GM23338 (cell line): ENCODE results near the gene IFNA5. TPM values are rescaled to one million over a fixed set of nuclear protein-coding genes. Genes with fewer than 3 reads are reported as not detected.

Experiments
- ATAC-seq: fragments of 200-7000 bp; cut with Tn5 transposase; 3 replicates; pipeline ENCODE4 v1.9.1; 2020
- DNase-seq: peaks from one replicate; pipeline ENCODE4 v3.0.0-alpha.2; 2015; ENCODE audit warnings: low spot score
- H2AFZ ChIP-seq: fragments of 200-600 bp; sonication (generic); 2 replicates; pipeline ENCODE4 v1.8.0; 2016; ENCODE audit warnings: antibody characterized with exemption, mild to moderate bottlenecking, moderate library complexity
- H3F3A ChIP-seq: fragments of 200-600 bp; sonication (generic); replicated peaks from 2 replicates; pipeline ENCODE4 v1.8.0; 2017; ENCODE audit warnings: antibody characterized with exemption, mixed run types, low read depth
- H3K27ac ChIP-seq: fragments of 200-600 bp; sonication (generic); 2 replicates; pipeline ENCODE4 v1.6.1; 2016; ENCODE audit warnings: low read depth
- H3K27me3 ChIP-seq: fragments of 200-600 bp; sonication (generic); 2 replicates; pipeline ENCODE4 v1.8.0; 2016; ENCODE audit warnings: mild to moderate bottlenecking, mixed run types, moderate library complexity; ENCODE audit not compliant: insufficient read depth
- H3K36me3 ChIP-seq: fragments of 200-600 bp; sonication (generic); 2 replicates; pipeline ENCODE4 v1.8.0; 2016; ENCODE audit warnings: mild to moderate bottlenecking; ENCODE audit not compliant: insufficient read depth
- H3K4me1 ChIP-seq: fragments of 200-600 bp; sonication (generic); 2 replicates; pipeline ENCODE4 v1.8.0; 2016; ENCODE audit warnings: mild to moderate bottlenecking, moderate library complexity; ENCODE audit not compliant: insufficient read depth
- H3K4me2 ChIP-seq: fragments of 200-600 bp; sonication (generic); 2 replicates; pipeline ENCODE4 v1.7.1; 2017; ENCODE audit warnings: mixed run types
- H3K4me3 ChIP-seq: fragments of 200-600 bp; sonication (generic); 2 replicates; pipeline ENCODE4 v1.6.1; 2016; ENCODE audit warnings: mixed run types
- H3K79me2 ChIP-seq: fragments of 200-600 bp; sonication (generic); replicated peaks from 2 replicates; pipeline ENCODE4 v1.8.0; 2017; ENCODE audit warnings: mild to moderate bottlenecking; ENCODE audit not compliant: insufficient read depth
- H3K9me2 ChIP-seq: fragments of 200-600 bp; sonication (generic); 2 replicates; pipeline ENCODE4 v1.8.0; 2017; ENCODE audit not compliant: insufficient read depth
- H4K20me1 ChIP-seq: fragments of 200-600 bp; sonication (generic); replicated peaks from 2 replicates; pipeline ENCODE4 v1.8.0; 2017; ENCODE audit warnings: mild to moderate bottlenecking; ENCODE audit not compliant: insufficient read depth
- H3K27ac Mint-ChIP-seq: 2 replicates; pipeline ENCODE4 v1.8.0; 2020; ENCODE audit warnings: inconsistent platforms, mild to moderate bottlenecking, moderate library complexity, mixed read lengths
- H3K27me3 Mint-ChIP-seq: 3 replicates; pipeline ENCODE4 v1.8.0; 2022; ENCODE audit warnings: low read depth, mild to moderate bottlenecking, moderate library complexity, mixed read lengths, inconsistent platforms; ENCODE audit not compliant: insufficient read depth, poor library complexity
- H3K36me3 Mint-ChIP-seq: 3 replicates; pipeline ENCODE4 v1.8.0; 2021; ENCODE audit warnings: low read depth, mild to moderate bottlenecking, inconsistent platforms, moderate library complexity, mixed read lengths
- H3K4me1 Mint-ChIP-seq: 3 replicates; pipeline ENCODE4 v1.8.0; 2020; ENCODE audit warnings: mild to moderate bottlenecking, inconsistent platforms, mixed read lengths
- H3K4me3 Mint-ChIP-seq: 3 replicates; pipeline ENCODE4 v1.8.0; 2021; ENCODE audit warnings: moderate library complexity, mild to moderate bottlenecking, inconsistent platforms, mixed read lengths
- H3K9me3 Mint-ChIP-seq: 3 replicates; pipeline ENCODE4 v1.8.0; 2020; ENCODE audit warnings: moderate library complexity, mild to moderate bottlenecking, inconsistent platforms, mixed read lengths
- CREB1 ChIP-seq: fragments of 250-450 bp; sonication (Bioruptor Pico); IDR thresholded peaks from 2 replicates; pipeline ENCODE4 v1.5.0; 2020; ENCODE audit warnings: low read depth, mild to moderate bottlenecking, moderate library complexity
- EZH2 ChIP-seq: fragments of 200-600 bp; sonication (generic); IDR thresholded peaks from one replicate; pipeline ENCODE4 v1.8.0; 2017; ENCODE audit warnings: antibody characterized with exemption, mild to moderate bottlenecking, low read depth; ENCODE audit not compliant: unreplicated experiment
- EZH2phosphoT487 ChIP-seq: fragments of 200-600 bp; sonication (generic); IDR thresholded peaks from one replicate; pipeline ENCODE4 v1.8.1; 2018; ENCODE audit warnings: antibody characterized with exemption; ENCODE audit not compliant: unreplicated experiment
- JUNB ChIP-seq: IDR thresholded peaks from one replicate; pipeline ENCODE4 v1.6.1; 2016; ENCODE audit warnings: antibody characterized with exemption; ENCODE audit not compliant: unreplicated experiment
- NANOG ChIP-seq: IDR thresholded peaks from 2 replicates; pipeline ENCODE4 v1.6.1; 2016; ENCODE audit warnings: antibody characterized with exemption, borderline replicate concordance
- POLR2AphosphoS5 ChIP-seq: IDR thresholded peaks from 2 replicates; pipeline ENCODE4 v1.6.1; 2016; ENCODE audit warnings: antibody characterized with exemption, low read depth
- STAT1 ChIP-seq: IDR thresholded peaks from one replicate; pipeline ENCODE4 v1.6.1; 2016; ENCODE audit warnings: antibody characterized with exemption; ENCODE audit not compliant: unreplicated experiment
- ZNF114 ChIP-seq: fragments of 250-450 bp; sonication (Bioruptor Pico); IDR thresholded peaks from 2 replicates; pipeline ENCODE4 v1.5.0; 2020; ENCODE audit warnings: mild to moderate bottlenecking, moderate library complexity
- ZNF331 ChIP-seq: fragments of 250-450 bp; sonication (Bioruptor Pico); IDR thresholded peaks from 2 replicates; pipeline ENCODE4 v1.5.0; 2020; ENCODE audit warnings: low read depth, mild to moderate bottlenecking, moderate library complexity
- long read RNA-seq: library from polyadenylated mRNA; unstranded; transcript quantifications from one replicate; pipeline ENCODE4 v2.0.0, GENCODE V29; 2020; ENCODE audit not compliant: unreplicated experiment
- polyA plus RNA-seq: library from polyadenylated mRNA; unstranded; fragments of >200 nt; fragmentation: Nextera tagmentation; extraction: Ambion mirVana; gene quantifications from 2 replicates; pipeline ENCODE4 v1.2.1, GENCODE V29; 2016
- total RNA-seq: library from RNA; depleted of rRNA; stranded (reverse); fragments of >200 nt; shearing (Covaris generic); gene quantifications from 2 replicates; pipeline ENCODE4 v1.2.3, GENCODE V29; 2014; rRNA removed
- TF ChIP-seq, protein P1 (sequence below): IDR thresholded peaks from one replicate; pipeline ENCODE4 v1.6.1; 2018; ENCODE audit warnings: antibody characterized with exemption; ENCODE audit not compliant: unreplicated experiment
- TF ChIP-seq, protein P2 (sequence below), 2 experiments: fragments of 200-600 bp in 1 of 2; sonication (generic) in 1 of 2; conservative IDR thresholded peaks; 2 replicates each; pipeline versions ENCODE4 v1.5.1 to v1.6.1; 2016 to 2017; ENCODE audit warnings: antibody characterized with exemption in 2 of 2, low read depth in 2 of 2, mild to moderate bottlenecking in 2 of 2, moderate library complexity in 1 of 2
- TF ChIP-seq, protein P3 (sequence below): fragments of 250-450 bp; sonication (Bioruptor Pico); IDR thresholded peaks from 2 replicates; pipeline ENCODE4 v1.5.0; 2020; ENCODE audit warnings: mild to moderate bottlenecking, moderate library complexity
- TF ChIP-seq, protein P4 (sequence below): IDR thresholded peaks from 2 replicates; pipeline ENCODE4 v1.6.1; 2016; ENCODE audit warnings: antibody characterized with exemption

The IFNA5 gene
- total RNA-seq, result not detected in 2 replicates
- polyA plus RNA-seq, result not detected in 2 replicates
- long read RNA-seq, result 0 reads

DNA sequence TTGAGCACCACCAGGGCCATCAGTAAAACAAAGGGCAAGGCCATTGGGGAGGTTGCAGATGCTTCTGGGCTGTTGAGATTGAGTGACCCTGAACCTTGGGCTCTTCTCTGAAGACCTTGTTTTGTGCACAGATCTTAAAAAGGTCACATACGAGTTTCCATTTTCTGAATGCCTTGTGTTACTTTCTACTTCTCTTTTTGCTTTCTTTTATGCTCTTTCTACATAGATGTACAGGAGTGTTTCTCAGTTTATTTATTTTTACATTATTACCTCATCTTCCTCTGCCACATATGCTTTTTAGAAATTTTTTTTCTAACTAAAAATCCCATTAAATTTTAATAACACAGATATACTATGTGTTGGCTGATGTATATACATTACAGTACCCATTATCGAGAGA, at the start of gene IFNA5:
IFNA5 (minus strand) TSS at position 101 of the 400 bp plus-strand sequence; CDS start at position 44, 57 bp downstream.
- H3K4me2 ChIP-seq, result no peak within 1 kb of the TSS
- no peak for DNase-seq
- no peak within 1 kb of the TSS for H3K27ac ChIP-seq
- no peak within 1 kb of the TSS for H3K27ac Mint-ChIP-seq
- H2AFZ ChIP-seq, result no peak within 1 kb of the TSS
- H3K27me3 ChIP-seq, result no peaks in the 10 kb centered on the region
- no peak for ATAC-seq
- H3F3A ChIP-seq, result no peaks in the 10 kb centered on the region
- no peaks in the 10 kb centered on the region for H3K9me3 Mint-ChIP-seq
- H3K27me3 Mint-ChIP-seq, result no peaks in the 10 kb centered on the region
- H4K20me1 ChIP-seq, result no peaks in the 10 kb centered on the region
- no peaks in the 10 kb centered on the region for H3K36me3 ChIP-seq
- TF ChIP-seq STAT1 (no peak), ZNF331 (CRISPR knock-in tag) (no peak), EZH2 (no peak), CREB1 (CRISPR knock-in tag) (no peak), JUNB (no peak), ZNF114 (CRISPR knock-in tag) (no peak), POLR2AphosphoS5 (no peak), NANOG (no peak), EZH2phosphoT487 (no peak)
- TF ChIP-seq, protein P1, sequence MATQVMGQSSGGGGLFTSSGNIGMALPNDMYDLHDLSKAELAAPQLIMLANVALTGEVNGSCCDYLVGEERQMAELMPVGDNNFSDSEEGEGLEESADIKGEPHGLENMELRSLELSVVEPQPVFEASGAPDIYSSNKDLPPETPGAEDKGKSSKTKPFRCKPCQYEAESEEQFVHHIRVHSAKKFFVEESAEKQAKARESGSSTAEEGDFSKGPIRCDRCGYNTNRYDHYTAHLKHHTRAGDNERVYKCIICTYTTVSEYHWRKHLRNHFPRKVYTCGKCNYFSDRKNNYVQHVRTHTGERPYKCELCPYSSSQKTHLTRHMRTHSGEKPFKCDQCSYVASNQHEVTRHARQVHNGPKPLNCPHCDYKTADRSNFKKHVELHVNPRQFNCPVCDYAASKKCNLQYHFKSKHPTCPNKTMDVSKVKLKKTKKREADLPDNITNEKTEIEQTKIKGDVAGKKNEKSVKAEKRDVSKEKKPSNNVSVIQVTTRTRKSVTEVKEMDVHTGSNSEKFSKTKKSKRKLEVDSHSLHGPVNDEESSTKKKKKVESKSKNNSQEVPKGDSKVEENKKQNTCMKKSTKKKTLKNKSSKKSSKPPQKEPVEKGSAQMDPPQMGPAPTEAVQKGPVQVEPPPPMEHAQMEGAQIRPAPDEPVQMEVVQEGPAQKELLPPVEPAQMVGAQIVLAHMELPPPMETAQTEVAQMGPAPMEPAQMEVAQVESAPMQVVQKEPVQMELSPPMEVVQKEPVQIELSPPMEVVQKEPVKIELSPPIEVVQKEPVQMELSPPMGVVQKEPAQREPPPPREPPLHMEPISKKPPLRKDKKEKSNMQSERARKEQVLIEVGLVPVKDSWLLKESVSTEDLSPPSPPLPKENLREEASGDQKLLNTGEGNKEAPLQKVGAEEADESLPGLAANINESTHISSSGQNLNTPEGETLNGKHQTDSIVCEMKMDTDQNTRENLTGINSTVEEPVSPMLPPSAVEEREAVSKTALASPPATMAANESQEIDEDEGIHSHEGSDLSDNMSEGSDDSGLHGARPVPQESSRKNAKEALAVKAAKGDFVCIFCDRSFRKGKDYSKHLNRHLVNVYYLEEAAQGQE, result no peak
- TF ChIP-seq, protein P2, sequence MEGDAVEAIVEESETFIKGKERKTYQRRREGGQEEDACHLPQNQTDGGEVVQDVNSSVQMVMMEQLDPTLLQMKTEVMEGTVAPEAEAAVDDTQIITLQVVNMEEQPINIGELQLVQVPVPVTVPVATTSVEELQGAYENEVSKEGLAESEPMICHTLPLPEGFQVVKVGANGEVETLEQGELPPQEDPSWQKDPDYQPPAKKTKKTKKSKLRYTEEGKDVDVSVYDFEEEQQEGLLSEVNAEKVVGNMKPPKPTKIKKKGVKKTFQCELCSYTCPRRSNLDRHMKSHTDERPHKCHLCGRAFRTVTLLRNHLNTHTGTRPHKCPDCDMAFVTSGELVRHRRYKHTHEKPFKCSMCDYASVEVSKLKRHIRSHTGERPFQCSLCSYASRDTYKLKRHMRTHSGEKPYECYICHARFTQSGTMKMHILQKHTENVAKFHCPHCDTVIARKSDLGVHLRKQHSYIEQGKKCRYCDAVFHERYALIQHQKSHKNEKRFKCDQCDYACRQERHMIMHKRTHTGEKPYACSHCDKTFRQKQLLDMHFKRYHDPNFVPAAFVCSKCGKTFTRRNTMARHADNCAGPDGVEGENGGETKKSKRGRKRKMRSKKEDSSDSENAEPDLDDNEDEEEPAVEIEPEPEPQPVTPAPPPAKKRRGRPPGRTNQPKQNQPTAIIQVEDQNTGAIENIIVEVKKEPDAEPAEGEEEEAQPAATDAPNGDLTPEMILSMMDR (conservative IDR thresholded peaks at IDR 0.05; ENCODE audit: low read depth in 2 of 2), result no peak
- TF ChIP-seq, protein P3, sequence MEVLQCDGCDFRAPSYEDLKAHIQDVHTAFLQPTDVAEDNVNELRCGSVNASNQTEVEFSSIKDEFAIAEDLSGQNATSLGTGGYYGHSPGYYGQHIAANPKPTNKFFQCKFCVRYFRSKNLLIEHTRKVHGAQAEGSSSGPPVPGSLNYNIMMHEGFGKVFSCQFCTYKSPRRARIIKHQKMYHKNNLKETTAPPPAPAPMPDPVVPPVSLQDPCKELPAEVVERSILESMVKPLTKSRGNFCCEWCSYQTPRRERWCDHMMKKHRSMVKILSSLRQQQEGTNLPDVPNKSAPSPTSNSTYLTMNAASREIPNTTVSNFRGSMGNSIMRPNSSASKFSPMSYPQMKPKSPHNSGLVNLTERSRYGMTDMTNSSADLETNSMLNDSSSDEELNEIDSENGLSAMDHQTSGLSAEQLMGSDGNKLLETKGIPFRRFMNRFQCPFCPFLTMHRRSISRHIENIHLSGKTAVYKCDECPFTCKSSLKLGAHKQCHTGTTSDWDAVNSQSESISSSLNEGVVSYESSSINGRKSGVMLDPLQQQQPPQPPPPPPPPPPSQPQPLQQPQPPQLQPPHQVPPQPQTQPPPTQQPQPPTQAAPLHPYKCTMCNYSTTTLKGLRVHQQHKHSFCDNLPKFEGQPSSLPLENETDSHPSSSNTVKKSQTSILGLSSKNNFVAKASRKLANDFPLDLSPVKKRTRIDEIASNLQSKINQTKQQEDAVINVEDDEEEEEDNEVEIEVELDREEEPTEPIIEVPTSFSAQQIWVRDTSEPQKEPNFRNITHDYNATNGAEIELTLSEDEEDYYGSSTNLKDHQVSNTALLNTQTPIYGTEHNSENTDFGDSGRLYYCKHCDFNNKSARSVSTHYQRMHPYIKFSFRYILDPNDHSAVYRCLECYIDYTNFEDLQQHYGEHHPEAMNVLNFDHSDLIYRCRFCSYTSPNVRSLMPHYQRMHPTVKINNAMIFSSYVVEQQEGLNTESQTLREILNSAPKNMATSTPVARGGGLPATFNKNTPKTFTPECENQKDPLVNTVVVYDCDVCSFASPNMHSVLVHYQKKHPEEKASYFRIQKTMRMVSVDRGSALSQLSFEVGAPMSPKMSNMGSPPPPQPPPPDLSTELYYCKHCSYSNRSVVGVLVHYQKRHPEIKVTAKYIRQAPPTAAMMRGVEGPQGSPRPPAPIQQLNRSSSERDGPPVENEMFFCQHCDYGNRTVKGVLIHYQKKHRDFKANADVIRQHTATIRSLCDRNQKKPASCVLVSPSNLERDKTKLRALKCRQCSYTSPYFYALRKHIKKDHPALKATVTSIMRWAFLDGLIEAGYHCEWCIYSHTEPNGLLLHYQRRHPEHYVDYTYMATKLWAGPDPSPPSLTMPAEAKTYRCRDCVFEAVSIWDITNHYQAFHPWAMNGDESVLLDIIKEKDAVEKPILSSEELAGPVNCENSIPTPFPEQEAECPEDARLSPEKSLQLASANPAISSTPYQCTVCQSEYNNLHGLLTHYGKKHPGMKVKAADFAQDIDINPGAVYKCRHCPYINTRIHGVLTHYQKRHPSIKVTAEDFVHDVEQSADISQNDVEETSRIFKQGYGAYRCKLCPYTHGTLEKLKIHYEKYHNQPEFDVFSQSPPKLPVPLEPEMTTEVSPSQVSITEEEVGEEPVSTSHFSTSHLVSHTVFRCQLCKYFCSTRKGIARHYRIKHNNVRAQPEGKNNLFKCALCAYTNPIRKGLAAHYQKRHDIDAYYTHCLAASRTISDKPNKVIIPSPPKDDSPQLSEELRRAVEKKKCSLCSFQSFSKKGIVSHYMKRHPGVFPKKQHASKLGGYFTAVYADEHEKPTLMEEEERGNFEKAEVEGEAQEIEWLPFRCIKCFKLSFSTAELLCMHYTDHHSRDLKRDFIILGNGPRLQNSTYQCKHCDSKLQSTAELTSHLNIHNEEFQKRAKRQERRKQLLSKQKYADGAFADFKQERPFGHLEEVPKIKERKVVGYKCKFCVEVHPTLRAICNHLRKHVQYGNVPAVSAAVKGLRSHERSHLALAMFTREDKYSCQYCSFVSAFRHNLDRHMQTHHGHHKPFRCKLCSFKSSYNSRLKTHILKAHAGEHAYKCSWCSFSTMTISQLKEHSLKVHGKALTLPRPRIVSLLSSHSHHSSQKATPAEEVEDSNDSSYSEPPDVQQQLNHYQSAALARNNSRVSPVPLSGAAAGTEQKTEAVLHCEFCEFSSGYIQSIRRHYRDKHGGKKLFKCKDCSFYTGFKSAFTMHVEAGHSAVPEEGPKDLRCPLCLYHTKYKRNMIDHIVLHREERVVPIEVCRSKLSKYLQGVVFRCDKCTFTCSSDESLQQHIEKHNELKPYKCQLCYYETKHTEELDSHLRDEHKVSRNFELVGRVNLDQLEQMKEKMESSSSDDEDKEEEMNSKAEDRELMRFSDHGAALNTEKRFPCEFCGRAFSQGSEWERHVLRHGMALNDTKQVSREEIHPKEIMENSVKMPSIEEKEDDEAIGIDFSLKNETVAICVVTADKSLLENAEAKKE (CRISPR knock-in tag), result no peak
- TF ChIP-seq, protein P4, sequence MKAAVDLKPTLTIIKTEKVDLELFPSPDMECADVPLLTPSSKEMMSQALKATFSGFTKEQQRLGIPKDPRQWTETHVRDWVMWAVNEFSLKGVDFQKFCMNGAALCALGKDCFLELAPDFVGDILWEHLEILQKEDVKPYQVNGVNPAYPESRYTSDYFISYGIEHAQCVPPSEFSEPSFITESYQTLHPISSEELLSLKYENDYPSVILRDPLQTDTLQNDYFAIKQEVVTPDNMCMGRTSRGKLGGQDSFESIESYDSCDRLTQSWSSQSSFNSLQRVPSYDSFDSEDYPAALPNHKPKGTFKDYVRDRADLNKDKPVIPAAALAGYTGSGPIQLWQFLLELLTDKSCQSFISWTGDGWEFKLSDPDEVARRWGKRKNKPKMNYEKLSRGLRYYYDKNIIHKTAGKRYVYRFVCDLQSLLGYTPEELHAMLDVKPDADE, result no peak
- H3K4me1 Mint-ChIP-seq, result no peaks in the 10 kb centered on the region
- no peaks in the 10 kb centered on the region for H3K79me2 ChIP-seq
- no peak within 1 kb of the TSS for H3K4me3 ChIP-seq
- H3K4me3 Mint-ChIP-seq, result no peak within 1 kb of the TSS
- H3K9me2 ChIP-seq, result no peaks in the 10 kb centered on the region
- no peaks in the 10 kb centered on the region for H3K36me3 Mint-ChIP-seq
- no peaks in the 10 kb centered on the region for H3K4me1 ChIP-seq
